SK-N-SH (cell line): Measurements from ENCODE around the gene POLD2.

ENCODE experiments used
- CTCF ChIP-seq: fragments of 200-600 bp; sonication (generic); IDR thresholded peaks from 2 replicates; pipeline ENCODE4 v1.6.1; 2017; ENCODE audit warnings: antibody characterized with exemption, mild to moderate bottlenecking, moderate library complexity
- GABPA ChIP-seq: IDR thresholded peaks from 2 replicates; pipeline ENCODE4 v1.4.0; 2012; ENCODE audit warnings: low read depth, mild to moderate bottlenecking
- IRF3 ChIP-seq: fragments of 150-350 bp; IDR thresholded peaks from 2 replicates; pipeline ENCODE4 v1.6.1; 2016; ENCODE audit warnings: mild to moderate bottlenecking, low read depth, low read length
- JUND ChIP-seq: IDR thresholded peaks from 2 replicates; pipeline ENCODE4 v1.4.0; 2012
- NRF1 ChIP-seq: IDR thresholded peaks from 2 replicates; pipeline ENCODE4 v1.6.1; 2012; ENCODE audit warnings: low read depth, mild to moderate bottlenecking, low read length
- POLR2AphosphoS5 ChIP-seq: IDR thresholded peaks from 2 replicates; pipeline ENCODE4 v1.6.1; 2012; ENCODE audit warnings: low read depth, low read length
- RAD21 ChIP-seq: IDR thresholded peaks from 2 replicates; pipeline ENCODE4 v1.6.1; 2012; ENCODE audit warnings: mild to moderate bottlenecking, low read length
- REST ChIP-seq: IDR thresholded peaks from 2 replicates; pipeline ENCODE4 v1.6.1; 2012; ENCODE audit warnings: mild to moderate bottlenecking, low read depth, low read length, moderate library complexity
- TAF1 ChIP-seq: IDR thresholded peaks from 2 replicates; pipeline ENCODE4 v1.6.1; 2012; ENCODE audit warnings: low read depth, mild to moderate bottlenecking, low read length, moderate library complexity, borderline replicate concordance
- USF2 ChIP-seq: fragments of 150-350 bp; IDR thresholded peaks from 2 replicates; pipeline ENCODE4 v1.6.1; 2017; ENCODE audit warnings: antibody characterized with exemption, low read length, low read depth, borderline replicate concordance

- TF ChIP-seq TAF1 (no peak), CTCF (no peak), IRF3 (no peak), RAD21 (no peak), POLR2AphosphoS5 (no peak), REST (no peak), JUND (no peak), GABPA (no peak), USF2 (no peak), NRF1 (no peak)
These were observed 42.6 kb downstream of the POLD2 start for GRCh38 chr7:44080686-44081265.
